Suprapubic skin (tissue), 4 donors: ENCODE data around the gene SYK.

Experiments used
- CTCF ChIP-seq, 2 donors: fragments of 200-600 bp in 1 of 2; fragments of 450-650 bp in 1 of 2; sonication (generic) in 1 of 2; IDR thresholded peaks; one replicate each; pipeline ENCODE4 v1.5.1; 2016 to 2019; ENCODE audit warnings: antibody characterized with exemption in 2 of 2, mild to moderate bottlenecking in 1 of 2, moderate library complexity in 1 of 2
- EP300 ChIP-seq: sonication (generic); formaldehyde crosslinking; IDR thresholded peaks from one replicate; pipeline ENCODE4 v1.6.1; 2017; ENCODE audit warnings: antibody characterized with exemption
- POLR2A ChIP-seq, 2 donors: fragments of 450-650 bp; IDR thresholded peaks; one replicate each; pipeline ENCODE4 v1.6.1; 2017; ENCODE audit warnings: antibody characterized with exemption in 2 of 2, mild to moderate bottlenecking in 2 of 2, moderate library complexity in 2 of 2
- POLR2AphosphoS5 ChIP-seq, 3 donors: sonication (generic); formaldehyde crosslinking; IDR thresholded peaks; one replicate each; pipeline ENCODE4 v1.6.1; 2017; ENCODE audit warnings: antibody characterized with exemption in 3 of 3

GRCh38 chr9:90906316-90907055 is 104.9 kb downstream of the SYK start:
- TF ChIP-seq CTCF (IDR thresholded peaks at IDR 0.05) (no peak), POLR2A (IDR thresholded peaks at IDR 0.05) (no peak), POLR2AphosphoS5 (IDR thresholded peaks at IDR 0.05) (no peak), EP300 (no peak)
